GM10266 (cell line): ENCODE data around the gene RUNX2.

Experiments
- DNase-seq: peaks from one replicate; pipeline ENCODE4 v3.0.0; 2012; ENCODE audit errors: extremely low spot score
- TF ChIP-seq, protein P1 (sequence below): IDR thresholded peaks from 2 replicates; pipeline ENCODE4 v1.5.1; 2012; ENCODE audit warnings: mild to moderate bottlenecking, low read depth; ENCODE audit not compliant: control insufficient read depth, insufficient read depth; ENCODE audit errors: missing control alignments

RUNX2 gene

DNA sequence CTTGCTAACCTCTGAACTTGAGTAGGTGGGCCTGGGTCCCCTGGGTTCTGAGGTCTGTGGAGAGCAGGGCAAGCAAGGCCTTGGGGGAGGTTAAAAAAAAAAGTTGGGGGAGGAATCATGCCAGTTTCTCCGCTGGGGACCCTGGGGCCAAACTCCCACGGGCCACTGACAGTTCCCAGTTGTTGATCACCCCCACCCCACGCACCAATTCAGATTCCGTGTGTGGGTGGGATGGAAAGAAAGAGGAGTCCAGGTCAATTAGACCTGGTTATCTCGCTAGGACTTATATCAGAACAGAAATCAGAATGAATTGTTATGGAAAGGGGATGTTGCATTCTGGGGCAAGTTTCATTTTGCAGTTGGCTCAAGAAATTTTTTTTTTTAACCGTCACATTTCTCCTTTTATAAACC, 96.3 kb downstream of the RUNX2 start:
- no peak for DNase-seq
- TF ChIP-seq, protein P1, sequence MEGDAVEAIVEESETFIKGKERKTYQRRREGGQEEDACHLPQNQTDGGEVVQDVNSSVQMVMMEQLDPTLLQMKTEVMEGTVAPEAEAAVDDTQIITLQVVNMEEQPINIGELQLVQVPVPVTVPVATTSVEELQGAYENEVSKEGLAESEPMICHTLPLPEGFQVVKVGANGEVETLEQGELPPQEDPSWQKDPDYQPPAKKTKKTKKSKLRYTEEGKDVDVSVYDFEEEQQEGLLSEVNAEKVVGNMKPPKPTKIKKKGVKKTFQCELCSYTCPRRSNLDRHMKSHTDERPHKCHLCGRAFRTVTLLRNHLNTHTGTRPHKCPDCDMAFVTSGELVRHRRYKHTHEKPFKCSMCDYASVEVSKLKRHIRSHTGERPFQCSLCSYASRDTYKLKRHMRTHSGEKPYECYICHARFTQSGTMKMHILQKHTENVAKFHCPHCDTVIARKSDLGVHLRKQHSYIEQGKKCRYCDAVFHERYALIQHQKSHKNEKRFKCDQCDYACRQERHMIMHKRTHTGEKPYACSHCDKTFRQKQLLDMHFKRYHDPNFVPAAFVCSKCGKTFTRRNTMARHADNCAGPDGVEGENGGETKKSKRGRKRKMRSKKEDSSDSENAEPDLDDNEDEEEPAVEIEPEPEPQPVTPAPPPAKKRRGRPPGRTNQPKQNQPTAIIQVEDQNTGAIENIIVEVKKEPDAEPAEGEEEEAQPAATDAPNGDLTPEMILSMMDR: no peak

DNA sequence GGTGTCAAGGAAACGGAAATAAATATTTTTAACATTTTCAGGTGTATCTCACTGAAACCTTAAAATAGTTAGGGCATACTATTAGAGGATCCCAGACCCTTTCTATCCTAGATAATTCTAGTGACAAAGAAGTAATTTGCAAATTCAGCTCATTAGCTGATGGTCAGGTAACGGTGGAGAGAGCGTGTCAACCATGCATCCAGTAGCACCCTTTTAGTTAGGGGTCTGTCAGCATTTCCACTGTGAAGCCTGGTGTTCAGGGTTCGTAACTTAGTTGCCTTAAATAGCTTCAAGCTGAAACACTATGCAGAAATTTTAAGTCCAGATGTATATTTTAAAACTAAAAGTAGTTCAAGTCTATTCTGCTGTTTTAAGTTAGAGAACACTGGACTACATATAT, 98.1 kb downstream of the RUNX2 start:
- no peak for DNase-seq
- TF ChIP-seq, protein P1: no peak

DNA sequence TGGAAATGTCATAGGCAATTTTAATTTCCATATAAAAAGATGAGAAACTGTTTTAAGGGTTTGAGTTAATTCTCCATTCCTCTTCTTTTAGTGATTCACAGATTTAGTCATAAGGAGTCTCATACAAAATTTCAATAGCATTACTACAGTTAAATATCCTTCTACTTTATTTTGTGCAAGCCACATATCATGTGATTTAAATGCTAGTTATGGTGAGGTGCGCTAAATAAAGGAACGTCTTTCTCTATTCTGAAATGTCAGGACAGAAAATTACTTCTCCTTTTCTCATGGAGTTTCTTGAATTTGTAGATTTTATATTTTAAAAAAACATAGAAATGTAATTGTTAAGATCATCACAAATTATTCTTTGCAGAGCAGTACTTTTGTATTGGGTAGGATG, 99.6 kb downstream of the RUNX2 start:
- no peak for DNase-seq
- TF ChIP-seq, protein P1: no peak

DNA sequence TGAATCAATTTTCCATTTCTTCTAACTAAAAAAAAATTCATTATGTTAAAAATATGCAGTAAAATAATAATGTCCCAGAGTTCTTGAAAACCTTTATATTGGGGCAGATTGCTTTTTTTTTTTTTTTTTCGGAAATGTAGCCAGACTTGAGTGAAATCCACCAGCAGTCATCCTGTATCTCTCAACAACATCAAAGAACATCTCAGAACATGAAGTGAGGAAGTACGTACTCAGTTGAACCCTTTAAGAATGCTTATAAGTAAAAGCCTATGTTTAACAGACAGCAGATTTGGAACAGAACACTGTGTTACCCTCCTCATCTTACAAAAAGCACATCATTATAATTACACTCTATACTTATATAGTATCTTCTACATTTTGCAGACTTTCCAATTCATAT, 100.6 kb downstream of the RUNX2 start:
- TF ChIP-seq, protein P1: no peak
- no peak for DNase-seq

DNA sequence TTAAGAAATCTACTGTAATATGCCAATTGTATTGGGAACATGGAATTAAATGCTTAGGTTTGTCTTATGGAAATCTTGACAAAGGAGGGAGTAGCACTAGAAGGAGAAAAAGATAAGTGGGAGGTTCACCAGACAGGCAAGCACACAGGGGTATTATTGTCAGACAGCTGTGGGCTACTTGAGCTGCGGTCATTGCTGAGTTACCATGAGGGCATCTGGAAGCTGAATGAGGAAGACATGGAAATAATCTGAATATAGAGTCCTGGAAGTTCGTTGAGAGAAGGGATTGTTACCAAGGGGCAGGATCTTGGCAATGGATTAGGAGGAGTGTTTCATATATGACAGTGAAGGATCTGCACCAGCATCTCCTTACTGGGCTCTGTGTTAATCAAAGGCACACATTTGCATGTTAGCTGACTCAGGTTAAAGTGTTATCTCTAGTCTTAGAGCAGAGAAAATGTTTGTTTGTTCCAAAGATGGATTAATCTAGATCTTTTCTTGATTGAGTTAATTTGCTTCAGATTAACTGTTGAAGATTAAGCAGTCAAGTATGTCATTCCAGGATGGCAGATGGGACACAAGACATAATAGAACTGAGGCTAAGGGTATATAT, 102.6 kb downstream of the RUNX2 start:
- TF ChIP-seq, protein P1: no peak
- DNase-seq: no peak

DNA sequence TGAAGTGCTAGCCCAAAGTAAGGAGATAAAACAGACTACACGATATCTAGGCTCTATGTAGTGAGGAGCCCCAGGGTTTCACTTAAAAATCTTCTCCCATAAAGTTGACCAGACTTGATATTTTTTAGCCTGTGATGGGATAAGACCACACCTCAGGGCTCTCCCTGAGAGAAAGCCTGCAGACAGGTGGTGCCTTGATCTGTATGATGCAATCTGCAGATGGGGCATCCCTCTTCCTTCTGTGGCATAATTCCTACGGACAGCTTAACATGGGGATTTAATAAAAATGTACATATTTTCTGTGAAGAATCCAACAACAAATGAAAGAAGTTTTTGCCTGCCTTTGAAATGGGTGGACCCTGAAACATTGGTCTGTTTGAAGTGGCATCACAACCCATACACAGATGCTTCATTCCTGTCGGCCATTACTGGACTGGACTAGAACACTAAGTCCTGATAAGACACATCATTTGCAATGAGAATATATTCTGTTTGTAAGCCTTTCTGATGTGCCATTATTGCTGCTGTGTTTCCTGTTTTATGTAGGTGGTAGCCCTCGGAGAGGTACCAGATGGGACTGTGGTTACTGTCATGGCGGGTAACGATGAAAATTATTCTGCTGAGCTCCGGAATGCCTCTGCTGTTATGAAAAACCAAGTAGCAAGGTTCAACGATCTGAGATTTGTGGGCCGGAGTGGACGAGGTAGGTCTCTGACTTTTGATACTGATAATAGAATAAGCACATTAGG, 103.4 kb downstream of the RUNX2 start:
- DNase-seq: no peak
- TF ChIP-seq, protein P1: no peak

DNA sequence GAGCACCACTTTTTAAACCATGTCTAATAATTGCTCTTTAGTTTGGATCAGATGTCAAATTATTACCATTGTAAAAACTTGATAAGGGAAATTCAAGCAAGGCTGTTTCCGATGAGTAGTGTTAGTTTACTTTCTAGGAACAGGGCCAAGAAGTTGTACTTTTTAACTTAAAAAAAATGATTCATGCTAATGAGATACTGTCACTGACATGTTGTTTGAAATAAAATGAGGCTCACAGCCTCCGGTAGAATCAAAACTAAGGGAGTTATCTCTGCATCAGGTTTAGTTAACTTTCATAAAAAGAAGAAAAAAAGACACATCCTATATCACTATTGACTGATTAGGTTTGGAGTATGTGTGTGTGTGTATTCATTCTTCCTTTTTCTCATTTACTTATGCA, 104.8 kb downstream of the RUNX2 start:
- TF ChIP-seq, protein P1: no peak
- no peak for DNase-seq
